KOPT-K1 (cell line): ENCODE results near the gene TEX55.
"Not testable (repeated sequence)": the region's sequence is repeated elsewhere in the genome, so short reads cannot be mapped to it uniquely, and the experiment has no call there.

Experiments used
- H3K27ac ChIP-seq: fragments of 200-600 bp; sonication (generic); 2 replicates; pipeline ENCODE4 v1.5.1; 2016; ENCODE audit warnings: antibody characterized with exemption, mild to moderate bottlenecking, low read depth, low read length; ENCODE audit not compliant: poor library complexity, severe bottlenecking
- H3K36me3 ChIP-seq: fragments of 200-600 bp; sonication (generic); 2 replicates; pipeline ENCODE4 v1.5.1; 2017; ENCODE audit warnings: antibody characterized with exemption, mild to moderate bottlenecking, low read length, moderate library complexity; ENCODE audit not compliant: insufficient read depth
- H3K9me3 ChIP-seq: fragments of 200-600 bp; sonication (generic); 2 replicates; pipeline ENCODE4 v1.5.1; 2017; ENCODE audit warnings: antibody characterized with exemption, low read length, mild to moderate bottlenecking; ENCODE audit not compliant: insufficient read depth, poor library complexity, severe bottlenecking

TEX55 gene

GRCh38 chr3:119145500-119146167, at the start of gene TEX55:
Gene TEX55 (plus strand): TSS chr3:119146165. CDS start chr3:119146190, 25 bp downstream.
- Histone ChIP-seq H3K36me3 (no peaks in the 10 kb centered on the region), H3K27ac (no peak within 1 kb of the TSS), H3K9me3 (no peaks in the 10 kb centered on the region)

DNA sequence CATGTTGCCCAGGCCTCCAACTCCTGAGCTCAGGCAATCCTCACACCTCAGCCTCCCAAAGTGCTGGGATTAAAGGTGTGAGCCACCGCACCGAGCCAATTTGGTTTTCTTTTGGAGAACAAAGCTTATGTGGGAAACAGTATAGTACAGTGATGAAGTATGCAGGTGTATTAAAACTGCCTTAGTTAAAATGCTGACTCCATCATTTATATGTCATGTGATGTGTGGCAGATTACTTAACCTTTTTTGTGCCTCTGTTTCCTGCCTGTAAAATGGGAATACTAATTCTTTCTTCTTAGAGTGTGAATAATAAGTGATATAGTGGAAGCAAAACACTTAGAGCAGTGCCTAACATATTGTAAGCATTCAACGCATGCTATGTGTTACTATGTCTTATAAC, 48.0 kb upstream of the TEX55 start:
- Histone ChIP-seq H3K27ac (no peak overlapping the region), H3K36me3 (no peaks in the 10 kb centered on the region), H3K9me3 (no peaks in the 10 kb centered on the region)

GRCh38 chr3:119098619-119099222, 47.2 kb upstream of the TEX55 start:
- H3K9me3 ChIP-seq: no peaks in the 10 kb centered on the region
- H3K27ac ChIP-seq: no peak overlapping the region
- no peaks in the 10 kb centered on the region for H3K36me3 ChIP-seq

DNA sequence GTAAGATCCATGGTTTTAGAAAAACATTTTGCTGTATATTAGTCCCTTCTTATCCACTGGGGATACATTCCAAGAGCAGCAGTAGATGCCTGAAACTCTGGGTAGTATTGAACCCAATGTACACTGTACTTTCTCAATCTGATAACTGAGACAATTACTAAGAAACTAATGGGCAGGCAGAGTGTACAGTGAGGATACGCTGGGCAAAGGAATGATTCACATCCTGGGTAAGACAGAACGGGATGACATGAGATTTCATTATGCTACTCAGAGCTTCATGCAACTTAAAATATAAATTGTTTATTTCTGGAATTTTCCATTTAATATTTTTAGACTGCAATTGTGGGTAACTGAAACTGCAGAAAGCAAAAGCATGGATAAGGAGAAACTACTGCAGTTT, 46.2 kb upstream of the TEX55 start:
- Histone ChIP-seq H3K36me3 (no peaks in the 10 kb centered on the region), H3K9me3 (no peaks in the 10 kb centered on the region), H3K27ac (no peak overlapping the region)

GRCh38 chr3:119104031-119104430, 41.9 kb upstream of the TEX55 start:
- H3K9me3 ChIP-seq: no peaks in the 10 kb centered on the region
- no peak overlapping the region for H3K27ac ChIP-seq
- no peaks in the 10 kb centered on the region for H3K36me3 ChIP-seq

DNA sequence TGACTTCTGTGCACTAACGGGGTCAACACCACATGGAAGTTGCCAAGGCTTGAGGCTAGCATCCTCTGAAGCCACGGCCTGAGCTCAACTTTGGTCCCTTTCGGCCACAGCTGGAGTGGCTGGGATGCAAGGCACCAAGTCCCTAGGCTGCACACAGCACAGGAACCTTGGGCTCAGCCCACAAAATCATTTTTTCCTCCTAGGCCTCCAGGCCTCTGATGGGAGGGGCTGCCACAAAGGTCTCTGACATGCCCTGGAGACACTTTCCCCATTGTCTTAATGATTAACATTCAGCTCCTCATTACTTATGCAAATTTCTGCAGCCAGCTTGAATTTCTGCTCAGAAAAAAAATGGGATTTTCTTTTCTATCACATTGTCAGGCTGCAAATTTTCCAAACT, 27.6 kb upstream of the TEX55 start:
- H3K27ac ChIP-seq: not testable (repeated sequence)
- peaks cover 32% of the 10 kb centered on the region for H3K9me3 ChIP-seq

DNA sequence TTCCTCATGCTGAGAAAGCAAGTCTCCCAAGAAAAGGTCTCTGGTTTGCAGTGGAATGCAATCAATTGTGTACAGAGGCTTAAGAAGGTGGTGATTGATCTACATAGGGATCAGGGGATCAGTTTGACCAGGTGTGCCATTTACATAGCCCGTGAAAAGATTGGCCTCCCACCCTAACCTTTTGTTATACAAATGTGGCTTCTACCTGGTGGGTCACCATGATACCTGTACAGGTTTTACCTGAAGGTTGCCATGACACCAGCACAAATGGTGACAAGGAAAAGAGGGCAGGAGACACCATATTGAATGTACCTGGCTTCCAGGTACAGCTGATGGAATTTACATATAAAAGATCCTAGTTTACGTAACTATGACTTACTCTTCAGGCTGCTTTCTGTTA, 25.5 kb upstream of the TEX55 start:
- Histone ChIP-seq H3K36me3 (no peaks in the 10 kb centered on the region), H3K9me3 (peaks cover 32% of the 10 kb centered on the region), H3K27ac (no peak overlapping the region)

More for the DNA sequence above, 27.6 kb upstream of the TEX55 start:
- H3K36me3 ChIP-seq: not testable (repeated sequence)

DNA sequence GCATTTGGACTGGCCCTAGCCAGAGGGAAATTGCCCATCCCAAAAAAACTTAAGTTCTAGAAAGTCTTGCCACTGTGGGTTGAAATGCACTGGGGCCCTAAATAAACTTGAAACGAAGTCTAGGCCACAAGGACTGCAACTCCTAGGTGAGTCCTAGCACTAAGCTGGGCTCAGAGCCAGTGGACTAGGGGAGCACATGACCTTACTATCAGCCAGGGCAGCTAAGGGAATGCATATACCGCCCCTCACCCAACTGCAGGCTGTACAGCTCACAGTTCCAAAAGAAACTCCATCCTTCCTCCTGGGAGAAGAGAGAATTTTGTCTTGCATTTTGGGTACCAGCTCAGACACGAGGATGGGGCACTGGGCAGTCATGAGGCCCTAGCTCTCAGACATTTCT, 23.6 kb upstream of the TEX55 start:
- Histone ChIP-seq H3K36me3 (no peaks in the 10 kb centered on the region), H3K27ac (no peak overlapping the region)

GRCh38 chr3:119125342-119125741, 20.6 kb upstream of the TEX55 start:
- Histone ChIP-seq H3K36me3 (no peaks in the 10 kb centered on the region), H3K9me3 (no peaks in the 10 kb centered on the region), H3K27ac (no peak overlapping the region)

More for the DNA sequence above, 23.6 kb upstream of the TEX55 start:
- peaks cover 25% of the 10 kb centered on the region for H3K9me3 ChIP-seq

- no peaks in the 10 kb centered on the region for H3K36me3 ChIP-seq
- no peak overlapping the region for H3K27ac ChIP-seq
Measured at GRCh38 chr3:119125742-119126504, 20.0 kb upstream of the TEX55 start.

GRCh38 chr3:119130291-119130690, 15.7 kb upstream of the TEX55 start:
- H3K27ac ChIP-seq, H3K36me3 ChIP-seq, H3K9me3 ChIP-seq: not testable (repeated sequence)

More at GRCh38 chr3:119125742-119126504, 20.0 kb upstream of the TEX55 start:
- no peaks in the 10 kb centered on the region for H3K9me3 ChIP-seq

DNA sequence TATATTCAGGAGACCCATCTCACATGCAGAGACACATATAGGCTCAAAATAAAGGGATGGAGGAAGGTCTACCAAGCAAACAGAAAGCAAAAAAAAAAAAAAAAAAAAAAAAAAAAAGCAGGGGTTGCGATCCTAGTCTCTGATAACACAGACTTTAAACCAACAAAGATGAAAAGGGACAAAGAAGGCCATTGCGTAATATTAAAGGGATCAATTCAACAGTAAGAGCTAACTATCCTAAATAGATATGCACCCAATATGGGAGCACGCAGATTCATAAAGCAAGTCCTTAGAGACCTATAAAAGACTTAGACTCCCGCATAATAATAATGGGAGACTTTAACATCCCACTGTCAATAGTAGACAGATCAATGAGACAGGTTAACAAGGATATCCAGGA, 13.7 kb upstream of the TEX55 start:
- H3K36me3 ChIP-seq, H3K27ac ChIP-seq, H3K9me3 ChIP-seq: not testable (repeated sequence)

DNA sequence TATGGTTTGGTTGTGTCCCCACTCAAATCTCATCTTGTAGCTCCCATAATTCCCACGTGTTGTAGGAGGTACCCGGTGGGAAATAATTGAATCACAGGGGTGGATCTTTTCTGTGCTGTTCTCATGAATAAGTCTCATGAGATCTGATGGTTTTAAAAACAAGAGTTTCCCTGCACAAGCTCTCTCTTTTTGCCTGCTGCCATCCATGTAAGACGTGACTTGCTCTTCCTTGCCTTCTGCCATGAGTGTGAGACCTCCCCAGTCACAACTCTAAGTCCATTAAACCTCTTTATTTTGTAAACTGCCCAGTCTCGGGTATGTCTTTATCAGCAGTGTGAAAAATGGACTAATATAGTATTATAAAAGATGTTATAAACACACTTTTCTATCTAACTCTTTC, 6.6 kb upstream of the TEX55 start:
- not testable (repeated sequence) for H3K27ac ChIP-seq, H3K36me3 ChIP-seq

GRCh38 chr3:119140466-119140865, 5.5 kb upstream of the TEX55 start:
- H3K36me3 ChIP-seq: no peaks in the 10 kb centered on the region
- peaks cover 5% of the 10 kb centered on the region for H3K9me3 ChIP-seq
- H3K27ac ChIP-seq: no peak overlapping the region

More for the DNA sequence above, 6.6 kb upstream of the TEX55 start:
- H3K9me3 ChIP-seq: not testable (repeated sequence)

DNA sequence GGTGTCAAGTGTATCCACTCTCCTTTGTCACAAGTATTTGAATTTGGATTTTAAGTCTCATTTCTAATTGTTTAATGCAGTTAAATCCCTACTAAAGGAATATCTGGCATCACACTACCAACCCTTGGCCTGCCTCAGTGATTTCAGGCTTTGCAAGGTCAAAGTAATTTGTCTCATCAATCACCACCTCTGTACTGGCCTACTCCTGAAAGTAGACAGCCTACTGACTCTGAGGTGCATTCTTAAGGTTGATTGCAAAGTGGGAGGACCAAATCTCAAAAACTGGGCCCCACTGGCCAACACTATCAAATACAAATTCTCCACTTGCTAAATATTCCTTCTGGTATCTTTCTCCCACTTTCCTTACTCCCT, 851 bp upstream of the TEX55 start:
- Histone ChIP-seq H3K36me3 (no peaks in the 10 kb centered on the region), H3K27ac (no peak overlapping the region), H3K9me3 (no peaks in the 10 kb centered on the region)
